ENCODE results near the gene TREH.
"Not testable (repeated sequence)": the region's sequence is repeated elsewhere in the genome, so short reads cannot be mapped to it uniquely, and the experiment has no call there.

TREH gene

GRCh38 chr11:118628031-118628430 lies 51.4 kb downstream of the TREH start:
- DNase-seq = no peak

- DNase-seq = no peak
Observed at GRCh38 chr11:118627566-118627965, 51.9 kb downstream of the TREH start.

- DNase-seq = no peak
Observed at GRCh38 chr11:118625976-118626375, 53.5 kb downstream of the TREH start.

- DNase-seq = no peak
Observed at GRCh38 chr11:118625036-118625690, 54.3 kb downstream of the TREH start.

GRCh38 chr11:118623269-118623655 lies 56.2 kb downstream of the TREH start:
- DNase-seq = no peak

- DNase-seq = no peak
Observed at GRCh38 chr11:118622376-118623268, 56.8 kb downstream of the TREH start.

GRCh38 chr11:118621784-118622375 lies 57.6 kb downstream of the TREH start:
- DNase-seq = no peak

GRCh38 chr11:118621071-118621783 lies 58.2 kb downstream of the TREH start:
- peak; percentile 26 for DNase-seq

- no peak for DNase-seq
Observed at GRCh38 chr11:118620529-118621070, 58.9 kb downstream of the TREH start.

- DNase-seq = no peak
Observed at GRCh38 chr11:118619444-118620197, 59.8 kb downstream of the TREH start.

- DNase-seq = no peak
Observed at GRCh38 chr11:118618991-118619375, 60.5 kb downstream of the TREH start.

GRCh38 chr11:118618115-118618990 lies 61.1 kb downstream of the TREH start:
- DNase-seq = no peak

- no peak for DNase-seq
Observed at GRCh38 chr11:118615976-118616371, 63.5 kb downstream of the TREH start.

GRCh38 chr11:118615282-118615975 lies 64.0 kb downstream of the TREH start:
- no peak for DNase-seq

- DNase-seq = no peak
Observed at GRCh38 chr11:118614511-118614910, 64.9 kb downstream of the TREH start.

- DNase-seq = no peak
Observed at GRCh38 chr11:118612378-118612777, 67.1 kb downstream of the TREH start.

- not testable (repeated sequence) for DNase-seq
Observed at GRCh38 chr11:118611433-118611795, 68.0 kb downstream of the TREH start.

- peak; percentile 81 for DNase-seq
Observed at GRCh38 chr11:118610773-118611432, 68.5 kb downstream of the TREH start.

GRCh38 chr11:118610225-118610772 lies 69.2 kb downstream of the TREH start:
- no peak for DNase-seq
